Motor neuron (in vitro differentiated cells): Measurements from ENCODE around the gene WNK1. TPM values are rescaled to one million over a fixed set of nuclear protein-coding genes. Genes with fewer than 3 reads are reported as not detected.

Experiments used
- ATAC-seq, 8 experiments: fragments of 200-7000 bp; cut with Tn5 transposase; replicated peaks in 6 of 8; 2 replicates each; pipeline ENCODE4 v1.8.0; 2021; ENCODE audit warnings: mild to moderate bottlenecking in 8 of 8, moderate library complexity in 8 of 8
- H3K27ac ChIP-seq, 2 donors: fragments of 250-450 bp; sonication (Bioruptor Pico); 2 replicates each; pipeline ENCODE4 v1.9.0; 2021; ENCODE audit warnings: antibody characterized with exemption in 2 of 2, mild to moderate bottlenecking in 2 of 2, moderate library complexity in 1 of 2
- H3K4me1 ChIP-seq, 2 donors: fragments of 250-450 bp; sonication (Bioruptor Pico); replicated peaks in 1 of 2; 2 replicates each; pipeline ENCODE4 v1.6.1; 2021; ENCODE audit warnings: antibody characterized with exemption in 2 of 2, mild to moderate bottlenecking in 2 of 2, moderate library complexity in 1 of 2
- H3K4me3 ChIP-seq, 5 donors: fragments of 250-450 bp; sonication (Bioruptor Pico); 2 replicates each; pipeline ENCODE4 v1.9.0; 2021; ENCODE audit warnings: antibody characterized with exemption in 5 of 5, mild to moderate bottlenecking in 5 of 5, moderate library complexity in 4 of 5
- WGBS, 10 experiments: fragments of 450-650 bp; shearing (Covaris generic); methylation state at CpG; one replicate each; pipeline ENCODE4 v1.0.0; 2022; 5-methylcytosine and 5-hydroxymethylcytosine counted together
- in situ Hi-C, 9 experiments: fragments of 400-800 bp; cut with MboI; loops; one replicate each; pipeline ENCODE4 v1.15.0; 2021; ENCODE audit warnings: low sequenced_read_pairs in 9 of 9, low pct_unique_long_range_greater_than_20kb in 2 of 9; ENCODE audit not compliant: unreplicated experiment in 9 of 9
- total RNA-seq, 8 experiments: library from RNA; unstranded; fragments of 300-600 nt; gene quantifications; 2 replicates each; pipeline versions ENCODE4 v1.2.3 to v1.2.4, GENCODE V29; 2022

The WNK1 gene
- total RNA-seq, 8 experiments from 2014 or later, result 40.8 to 124 (median 69.9) TPM

DNA sequence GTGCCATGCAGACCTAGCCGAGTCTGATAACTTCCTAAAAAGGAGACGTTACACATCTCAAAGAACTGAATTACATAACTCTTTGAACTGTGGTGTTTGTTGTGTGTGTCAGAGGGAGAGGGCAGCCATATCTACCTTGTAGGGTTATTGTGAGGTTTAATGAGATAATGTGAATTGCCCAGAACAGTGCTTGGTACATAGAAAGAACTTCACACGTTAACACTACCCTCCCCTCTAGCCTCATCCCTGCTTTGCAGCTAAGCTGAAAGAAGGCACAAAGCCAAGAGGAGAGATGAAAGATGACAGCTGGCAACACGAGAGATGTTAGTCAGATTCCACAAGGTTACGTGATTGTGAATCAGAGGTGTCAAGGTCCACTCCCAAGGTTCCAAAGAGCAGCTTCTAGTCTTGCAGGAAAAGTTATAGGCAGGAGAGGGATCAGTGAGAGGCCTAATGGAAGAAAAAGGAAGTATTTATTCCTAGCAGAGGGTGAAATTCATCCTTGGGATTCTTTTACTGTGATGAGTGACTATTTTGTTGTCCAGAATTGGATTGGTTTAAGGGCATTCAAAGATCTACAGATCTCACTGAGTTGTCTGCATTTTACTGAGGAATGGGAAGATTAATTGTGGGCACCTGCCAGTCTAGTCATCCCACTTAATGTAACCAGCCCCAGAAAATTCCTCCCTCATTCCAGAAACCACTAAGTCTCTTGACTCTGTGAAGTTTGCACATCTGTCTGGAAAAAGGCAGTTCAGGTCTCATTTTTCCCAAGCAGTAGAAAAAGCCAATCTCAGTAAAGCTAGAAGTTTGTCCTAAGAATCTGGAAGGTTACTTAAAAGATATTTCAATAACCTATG, 25.9 kb upstream of the WNK1 start:
- ATAC-seq, result peak in 1 of 8 experiments; percentile 40
- Histone ChIP-seq H3K4me1 (no peaks in the 10 kb centered on the region), H3K27ac (no peak overlapping the region), H3K4me3 (no peak overlapping the region)
- in situ Hi-C loops, result no loop called here
- 0 to 100% (median 66%) methylated on average over 1 to 5 of the region's 5 CpGs; no CpG with 5 or more reads in 1 of the 10 experiments for WGBS, 10 experiments

GRCh38 chr12:727321-727720, 25.1 kb upstream of the WNK1 start:
- in situ Hi-C loops, result no loop called here
- no peak for ATAC-seq
- H3K4me3 ChIP-seq, result no peak overlapping the region
- H3K27ac ChIP-seq, result no peak overlapping the region
- 20 to 100% (median 84%) methylated on average over 1 to 5 of the region's 6 CpGs; no CpG with 5 or more reads in 2 of the 10 experiments for WGBS, 10 experiments
- no peaks in the 10 kb centered on the region for H3K4me1 ChIP-seq

- no peak overlapping the region for H3K4me3 ChIP-seq
- WGBS, 10 experiments, result 0 to 100% (median 30%) methylated on average over 1 to 2 of the region's 2 CpGs; no CpG with 5 or more reads in 4 of the 10 experiments
- H3K27ac ChIP-seq, result no peak overlapping the region
- ATAC-seq, result no peak
- in situ Hi-C loops, result no loop called here
- no peaks in the 10 kb centered on the region for H3K4me1 ChIP-seq
Observed at GRCh38 chr12:728781-729180, 23.6 kb upstream of the WNK1 start.

DNA sequence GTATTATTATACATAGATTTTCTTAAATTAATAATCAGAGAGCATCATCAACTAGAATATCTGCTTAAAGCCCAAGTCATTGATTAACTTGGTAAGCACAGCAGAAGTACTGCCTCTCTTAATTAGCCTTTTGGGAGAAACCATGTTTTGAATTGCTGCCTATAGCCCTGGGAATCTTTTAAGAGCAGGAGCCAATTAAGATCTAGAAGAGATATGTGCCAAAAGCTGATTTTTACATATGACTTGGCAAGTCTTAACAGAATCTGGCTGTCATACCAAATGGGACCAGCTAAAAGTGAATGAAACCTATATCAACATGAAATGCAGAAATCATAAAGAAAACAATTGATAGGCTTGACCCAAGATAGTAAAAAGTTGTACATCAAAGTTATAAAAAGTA, 23.2 kb upstream of the WNK1 start:
- in situ Hi-C loops, result no loop called here
- no peak for ATAC-seq
- Histone ChIP-seq H3K27ac (no peak overlapping the region), H3K4me1 (no peaks in the 10 kb centered on the region), H3K4me3 (no peak overlapping the region)

GRCh38 chr12:730550-730949, 21.8 kb upstream of the WNK1 start:
- Histone ChIP-seq H3K27ac (no peak overlapping the region), H3K4me3 (no peak overlapping the region), H3K4me1 (no peaks in the 10 kb centered on the region)
- no peak for ATAC-seq
- in situ Hi-C loops, result no loop called here
- 40 to 100% (median 84%) methylated on average over 1 to 9 of the region's 9 CpGs for WGBS, 10 experiments

GRCh38 chr12:737122-737739, 15.1 kb upstream of the WNK1 start:
- in situ Hi-C loops, result no loop called here
- no peak for ATAC-seq
- H3K4me3 ChIP-seq, result no peak overlapping the region
- H3K27ac ChIP-seq, result no peak overlapping the region
- WGBS, 10 experiments, result 39 to 87% (median 73%) methylated on average over 2 to 10 of the region's 10 CpGs; no CpG with 5 or more reads in 2 of the 10 experiments
- H3K4me1 ChIP-seq, result no peaks in the 10 kb centered on the region

GRCh38 chr12:738712-739111, 13.7 kb upstream of the WNK1 start:
- in situ Hi-C loops, result no loop called here
- ATAC-seq, result no peak
- WGBS, 10 experiments, result 55 to 100% (median 75%) methylated on average over 1 to 2 of the region's 2 CpGs; no CpG with 5 or more reads in 4 of the 10 experiments
- Histone ChIP-seq H3K4me3 (no peak overlapping the region), H3K27ac (no peak overlapping the region), H3K4me1 (no peaks in the 10 kb centered on the region)

DNA sequence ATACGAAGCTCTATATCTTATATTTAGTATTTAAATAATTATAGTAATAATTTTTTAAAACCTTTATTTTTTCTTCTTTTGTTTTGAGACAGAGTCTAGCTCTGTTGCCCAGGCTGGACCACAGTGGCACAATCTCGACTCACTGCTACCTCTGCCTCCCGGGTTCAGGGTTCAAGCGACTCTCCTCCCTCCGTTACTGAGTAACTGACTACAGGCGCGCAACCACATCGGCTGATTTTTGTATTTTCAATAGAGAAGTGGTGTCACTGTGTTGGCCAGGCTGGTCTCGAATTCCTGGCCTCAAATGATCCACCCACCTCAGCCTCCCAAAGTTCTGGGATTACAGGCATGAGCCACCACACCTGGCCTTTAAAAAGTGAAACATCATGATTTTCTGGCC, 13.0 kb upstream of the WNK1 start:
- no peak overlapping the region for H3K27ac ChIP-seq

DNA sequence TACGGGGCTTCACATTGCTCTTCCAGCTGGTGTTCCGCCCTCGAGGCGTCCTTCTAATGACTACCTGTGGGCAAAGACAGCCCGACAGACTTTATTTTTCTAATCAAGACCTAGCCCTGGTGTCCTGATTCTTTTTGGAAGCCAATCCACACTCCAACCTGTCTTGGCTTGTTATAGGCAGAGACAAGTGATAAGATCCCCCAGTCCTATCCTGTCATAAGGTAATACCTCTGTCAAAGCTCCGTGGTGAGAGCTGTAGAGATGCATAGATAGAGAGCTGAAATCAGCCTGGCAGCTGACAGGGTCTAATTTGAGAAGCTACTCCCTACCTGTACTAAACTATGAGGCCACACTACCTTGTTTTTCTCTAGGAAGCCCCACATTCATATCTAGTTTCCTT, 11.5 kb upstream of the WNK1 start:
- in situ Hi-C loops, result no loop called here
- no peak for ATAC-seq
- H3K27ac ChIP-seq, result no peak overlapping the region
- 39 to 100% (median 83%) methylated on average over 1 to 5 of the region's 6 CpGs; no CpG with 5 or more reads in 3 of the 10 experiments for WGBS, 10 experiments
- no peak overlapping the region for H3K4me3 ChIP-seq
- H3K4me1 ChIP-seq, result no peaks in the 10 kb centered on the region

More for the DNA sequence above, 13.0 kb upstream of the WNK1 start:
- H3K4me1 ChIP-seq, result no peaks in the 10 kb centered on the region
- no peak for ATAC-seq
- no peak overlapping the region for H3K4me3 ChIP-seq
- 50 to 95% (median 83%) methylated on average over 1 to 7 of the region's 9 CpGs; no CpG with 5 or more reads in 1 of the 10 experiments for WGBS, 10 experiments
- in situ Hi-C loops, result no loop called here

GRCh38 chr12:749751-750270, 2.6 kb upstream of the WNK1 start:
- in situ Hi-C loops, result loop anchor here in 1 of 9 experiments (25.0 kb wide), 1 partner anchor 163 kb away; no protein-coding TSS in a partner anchor
- no peak overlapping the region for H3K4me3 ChIP-seq
- H3K4me1 ChIP-seq, result peaks cover 0 to 6% of the 10 kb centered on the region in 2 donors
- WGBS, 10 experiments, result 0 to 91% (median 65%) methylated on average over 1 of the region's 1 CpG; no CpG with 5 or more reads in 2 of the 10 experiments
- no peak overlapping the region for H3K27ac ChIP-seq
- no peak for ATAC-seq

GRCh38 chr12:750366-751191, 1.8 kb upstream of the WNK1 start:
- peak overlapping the region in 1 of 2 donors; percentile 79 for H3K27ac ChIP-seq
- H3K4me1 ChIP-seq, result peaks cover 1 to 6% of the 10 kb centered on the region in 2 donors
- H3K4me3 ChIP-seq, result peak overlapping the region; percentile 35 to 94 (median 87)
- ATAC-seq, result no peak
- in situ Hi-C loops, result loop anchor here in 1 of 9 experiments (25.0 kb wide), 1 partner anchor 163 kb away; no protein-coding TSS in a partner anchor
- WGBS, 10 experiments, result 0 to 29% (median 8%) methylated on average over 2 to 7 of the region's 7 CpGs

DNA sequence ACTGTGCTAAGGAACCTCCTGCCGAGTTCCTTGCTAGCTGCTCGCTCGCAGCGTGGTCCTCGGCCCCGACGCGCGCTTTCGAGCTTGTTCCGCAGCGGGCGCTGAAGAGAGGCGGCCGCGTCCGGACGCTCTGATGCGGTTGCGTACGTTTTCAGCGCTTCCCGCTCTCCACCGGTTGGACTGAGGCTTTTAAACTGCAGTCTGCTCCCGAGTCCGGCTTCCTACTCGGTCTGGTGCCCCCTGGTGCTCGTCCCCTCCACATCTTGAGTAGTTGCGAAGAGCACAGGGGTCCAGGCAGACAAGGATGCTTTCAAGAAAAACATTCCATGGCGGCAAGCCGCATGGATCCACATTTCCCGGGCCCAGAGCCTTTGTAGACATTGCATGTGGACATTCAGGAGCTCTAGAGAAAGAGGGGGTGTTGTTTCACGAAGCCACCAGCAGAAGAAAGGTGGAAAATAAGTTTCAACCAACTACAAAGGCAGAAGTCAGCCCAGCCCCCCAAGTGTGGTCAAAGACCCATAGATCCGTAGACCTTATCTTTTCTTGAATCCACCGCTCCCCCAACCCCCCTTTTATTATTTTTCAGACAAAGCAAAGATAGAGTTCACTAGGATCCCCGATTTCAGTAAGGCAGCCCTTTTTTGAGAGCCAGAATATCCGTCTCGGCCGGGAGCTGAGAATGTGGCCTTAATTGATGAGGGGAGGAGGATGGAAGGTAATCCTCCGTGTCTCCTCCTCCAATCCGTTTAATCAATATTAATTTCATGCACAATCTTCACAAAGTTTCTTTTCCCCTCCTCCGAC, 984 bp upstream of the WNK1 start:
- H3K4me1 ChIP-seq, result peaks cover 6 to 9% of the 10 kb centered on the region in 2 donors
- WGBS, 10 experiments, result 0 to 3% (median 0%) methylated on average over 1 to 30 of the region's 42 CpGs; no CpG with 5 or more reads in 1 of the 10 experiments
- ATAC-seq, result peak; percentile 35 to 64 (median 58)
- H3K4me3 ChIP-seq, result peak overlapping the region; percentile 35 to 94 (median 87)
- H3K27ac ChIP-seq, result peak overlapping the region; percentile 79 to 85
- in situ Hi-C loops, result loop anchor here in 1 of 9 experiments (25.0 kb wide), 1 partner anchor 164 kb away; no protein-coding TSS in a partner anchor
